Keratinocyte (primary cell): ENCODE results near the gene OR10V1. TPM values are rescaled to one million over a fixed set of nuclear protein-coding genes. Genes with fewer than 3 reads are reported as not detected.

Experiments
- DNase-seq: peaks from one replicate; pipeline ENCODE4 v3.0.0-alpha.2; 2011; ENCODE audit warnings: low read depth, missing footprints, low spot score
- FAIRE-seq: peaks from 2 replicates; lab custom pipeline; 2011; peaks lifted over from hg19 to GRCh38; lab: Jason Lieb, UNC
- H2AFZ ChIP-seq: 2 replicates; pipeline ENCODE4 v1.6.0; 2012; ENCODE audit warnings: low read length, control low read depth, inconsistent platforms; ENCODE audit not compliant: control insufficient read depth
- H3K27ac ChIP-seq: 2 replicates; pipeline ENCODE4 v1.5.1; 2011; ENCODE audit warnings: low read length; ENCODE audit not compliant: control insufficient read depth, insufficient read depth
- H3K27me3 ChIP-seq: 3 replicates; pipeline ENCODE4 v1.6.0; 2011; ENCODE audit warnings: low read length; ENCODE audit not compliant: control insufficient read depth, insufficient read depth; ENCODE audit errors: extremely low read depth
- H3K36me3 ChIP-seq, 2 experiments: 2 replicates in 1 of 2; 3 replicates in 1 of 2; pipeline ENCODE4 v1.5.1; 2011; ENCODE audit warnings: low read length in 2 of 2, mild to moderate bottlenecking in 1 of 2; ENCODE audit not compliant: control insufficient read depth in 2 of 2, insufficient read depth in 2 of 2; ENCODE audit errors: extremely low read depth in 1 of 2
- H3K4me1 ChIP-seq: 3 replicates; pipeline ENCODE4 v1.5.1; 2011; ENCODE audit warnings: low read length; ENCODE audit not compliant: control insufficient read depth, insufficient read depth; ENCODE audit errors: extremely low read depth
- H3K4me2 ChIP-seq: 3 replicates; pipeline ENCODE4 v1.6.0; 2011; ENCODE audit warnings: low read depth, low read length; ENCODE audit not compliant: control insufficient read depth, insufficient read depth; ENCODE audit errors: extremely low read depth
- H3K4me3 ChIP-seq, 3 experiments: fragments of 200-600 bp in 1 of 3; sonication (generic) in 1 of 3; 2 replicates in 2 of 3; 3 replicates in 1 of 3; pipeline ENCODE4 v1.5.1; 2011 to 2016; ENCODE audit warnings: low read length in 3 of 3, mild to moderate bottlenecking in 3 of 3, control low read depth in 2 of 3, inconsistent platforms in 1 of 3, low read depth in 1 of 3, mixed read lengths in 1 of 3, mixed run types in 1 of 3, moderate library complexity in 1 of 3; ENCODE audit not compliant: control insufficient read depth in 2 of 3, insufficient read depth in 2 of 3; ENCODE audit errors: extremely low read depth in 1 of 3
- H3K79me2 ChIP-seq: 2 replicates; pipeline ENCODE4 v1.6.0; 2012; ENCODE audit warnings: low read length; ENCODE audit not compliant: control insufficient read depth, insufficient read depth
- H3K9ac ChIP-seq: 3 replicates; pipeline ENCODE4 v1.6.0; 2011; ENCODE audit warnings: low read length; ENCODE audit not compliant: control insufficient read depth, insufficient read depth; ENCODE audit errors: extremely low read depth
- H3K9me1 ChIP-seq: 3 replicates; pipeline ENCODE4 v1.6.0; 2011; ENCODE audit warnings: low read length; ENCODE audit not compliant: control insufficient read depth, insufficient read depth; ENCODE audit errors: extremely low read depth
- H3K9me3 ChIP-seq: 2 replicates; pipeline ENCODE4 v1.5.1; 2012; ENCODE audit warnings: low read depth, low read length; ENCODE audit not compliant: control insufficient read depth
- H4K20me1 ChIP-seq: 3 replicates; pipeline ENCODE4 v1.6.0; 2011; ENCODE audit warnings: low read length; ENCODE audit not compliant: control insufficient read depth, insufficient read depth; ENCODE audit errors: extremely low read depth
- EZH2 ChIP-seq: IDR thresholded peaks from one replicate; pipeline ENCODE4 v1.6.1; 2012; ENCODE audit warnings: inconsistent platforms, mild to moderate bottlenecking, low read length, moderate library complexity
- dilution Hi-C: fragments of 300-500 bp; cut with MboI; formaldehyde crosslinking; loops from one replicate; pipeline ENCODE4 v1.7.0; 2020; ENCODE audit warnings: low sequenced_read_pairs; ENCODE audit not compliant: extremely low pct_ligation_motif_present
- polyA plus RNA-seq, 5 experiments: library from polyadenylated mRNA; depleted of rRNA in 3 of 5; stranded (reverse) in 3 of 5; stranded (forward) in 1 of 5; unstranded in 1 of 5; fragments of >200 nt; gene quantifications; 1 replicate in 1 of 5; 2 replicates in 3 of 5; 3 replicates in 1 of 5; pipeline versions ENCODE4 v1.2.1 to v1.2.3, GENCODE V29; 2011 to 2012; ENCODE audit warnings: missing spikeins in 2 of 5, low read depth in 1 of 5, low replicate concordance in 1 of 5
- TF ChIP-seq, protein P1 (sequence below), 3 experiments: IDR thresholded peaks in 1 of 3; conservative IDR thresholded peaks in 1 of 3; optimal IDR thresholded peaks in 1 of 3; 2 replicates in 2 of 3; 3 replicates in 1 of 3; pipeline versions ENCODE3 to v1.5.1; 2011; ENCODE audit warnings: low read length in 3 of 3, mild to moderate bottlenecking in 3 of 3, moderate library complexity in 2 of 3, control low read depth in 1 of 3, inconsistent platforms in 1 of 3; ENCODE audit not compliant: insufficient read depth in 2 of 3; ENCODE audit errors: extremely low read depth in 1 of 3

The OR10V1 gene
- polyA plus RNA-seq, 1 donor (not counting 4 experiments of a cell fraction or from before 2014, with no cell fraction given), result not detected

DNA sequence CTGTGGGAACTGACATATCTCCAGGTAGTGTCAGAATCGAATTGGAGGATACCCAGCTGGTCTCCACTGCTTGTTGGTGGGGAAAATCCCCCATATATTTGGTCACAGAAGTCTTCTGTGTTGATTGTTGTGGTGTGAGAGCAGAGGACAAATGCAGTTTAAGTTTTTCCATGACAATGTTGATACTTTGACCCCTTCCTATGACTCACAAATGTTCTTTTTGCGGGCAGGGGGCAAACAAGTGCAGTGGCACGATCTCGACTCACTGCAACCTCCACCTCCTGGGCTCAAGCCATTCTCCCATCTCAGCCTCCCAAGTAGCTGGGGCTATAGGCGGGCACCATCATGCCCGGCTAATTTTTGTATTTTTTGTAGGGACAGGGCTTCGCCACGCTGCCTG is 37.4 kb downstream of the OR10V1 start:
- Histone ChIP-seq H3K36me3 (no peaks in the 10 kb centered on the region), H3K9me3 (no peaks in the 10 kb centered on the region), H3K27ac (no peak overlapping the region), H2AFZ (no peak overlapping the region), H3K9me1 (no peaks in the 10 kb centered on the region), H3K9ac (no peak overlapping the region), H3K4me2 (no peak overlapping the region), H3K79me2 (no peaks in the 10 kb centered on the region), H3K4me1 (peaks cover 3% of the 10 kb centered on the region), H3K4me3 (no peak overlapping the region), H3K27me3 (no peaks in the 10 kb centered on the region), H4K20me1 (no peaks in the 10 kb centered on the region)
- no peak for TF ChIP-seq EZH2
- TF ChIP-seq, protein P1, sequence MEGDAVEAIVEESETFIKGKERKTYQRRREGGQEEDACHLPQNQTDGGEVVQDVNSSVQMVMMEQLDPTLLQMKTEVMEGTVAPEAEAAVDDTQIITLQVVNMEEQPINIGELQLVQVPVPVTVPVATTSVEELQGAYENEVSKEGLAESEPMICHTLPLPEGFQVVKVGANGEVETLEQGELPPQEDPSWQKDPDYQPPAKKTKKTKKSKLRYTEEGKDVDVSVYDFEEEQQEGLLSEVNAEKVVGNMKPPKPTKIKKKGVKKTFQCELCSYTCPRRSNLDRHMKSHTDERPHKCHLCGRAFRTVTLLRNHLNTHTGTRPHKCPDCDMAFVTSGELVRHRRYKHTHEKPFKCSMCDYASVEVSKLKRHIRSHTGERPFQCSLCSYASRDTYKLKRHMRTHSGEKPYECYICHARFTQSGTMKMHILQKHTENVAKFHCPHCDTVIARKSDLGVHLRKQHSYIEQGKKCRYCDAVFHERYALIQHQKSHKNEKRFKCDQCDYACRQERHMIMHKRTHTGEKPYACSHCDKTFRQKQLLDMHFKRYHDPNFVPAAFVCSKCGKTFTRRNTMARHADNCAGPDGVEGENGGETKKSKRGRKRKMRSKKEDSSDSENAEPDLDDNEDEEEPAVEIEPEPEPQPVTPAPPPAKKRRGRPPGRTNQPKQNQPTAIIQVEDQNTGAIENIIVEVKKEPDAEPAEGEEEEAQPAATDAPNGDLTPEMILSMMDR (optimal IDR thresholded peaks at IDR 0.05 in 1 of 3, IDR thresholded peaks at IDR 0.05 in 1 of 3, conservative IDR thresholded peaks at IDR 0.05 in 1 of 3; ENCODE audit: extremely low read depth in 1 of 3, insufficient read depth in 2 of 3, low read length in 3 of 3), result no peak
- no peak for DNase-seq
- FAIRE-seq, result no peak
- dilution Hi-C loops, result no loop called here

- H3K9me3 ChIP-seq, result no peaks in the 10 kb centered on the region
- DNase-seq (no peak), FAIRE-seq (no peak)
- peaks cover 11% of the 10 kb centered on the region for H3K4me1 ChIP-seq
- H3K36me3 ChIP-seq, result no peaks in the 10 kb centered on the region
- H3K27ac ChIP-seq, result no peak overlapping the region
- H3K9ac ChIP-seq, result no peak overlapping the region
- no peak overlapping the region for H2AFZ ChIP-seq
- H3K4me3 ChIP-seq, result no peak overlapping the region
- no peaks in the 10 kb centered on the region for H3K79me2 ChIP-seq
- no peaks in the 10 kb centered on the region for H3K9me1 ChIP-seq
- dilution Hi-C loops, result no loop called here
- no peaks in the 10 kb centered on the region for H4K20me1 ChIP-seq
- H3K27me3 ChIP-seq, result no peaks in the 10 kb centered on the region
- no peak overlapping the region for H3K4me2 ChIP-seq
- TF ChIP-seq, protein P1 (optimal IDR thresholded peaks at IDR 0.05 in 1 of 3, IDR thresholded peaks at IDR 0.05 in 1 of 3, conservative IDR thresholded peaks at IDR 0.05 in 1 of 3; ENCODE audit: extremely low read depth in 1 of 3, insufficient read depth in 2 of 3, low read length in 3 of 3), result no peak
Observed at GRCh38 chr11:59674291-59674690, 39.4 kb downstream of the OR10V1 start.
